AG20443 (cell line): ENCODE results near the gene HOXC9.

Experiments used
- DNase-seq: peaks from one replicate; pipeline ENCODE4 v3.0.0; 2012; ENCODE audit warnings: low spot score, mixed read lengths

The HOXC9 gene

DNA sequence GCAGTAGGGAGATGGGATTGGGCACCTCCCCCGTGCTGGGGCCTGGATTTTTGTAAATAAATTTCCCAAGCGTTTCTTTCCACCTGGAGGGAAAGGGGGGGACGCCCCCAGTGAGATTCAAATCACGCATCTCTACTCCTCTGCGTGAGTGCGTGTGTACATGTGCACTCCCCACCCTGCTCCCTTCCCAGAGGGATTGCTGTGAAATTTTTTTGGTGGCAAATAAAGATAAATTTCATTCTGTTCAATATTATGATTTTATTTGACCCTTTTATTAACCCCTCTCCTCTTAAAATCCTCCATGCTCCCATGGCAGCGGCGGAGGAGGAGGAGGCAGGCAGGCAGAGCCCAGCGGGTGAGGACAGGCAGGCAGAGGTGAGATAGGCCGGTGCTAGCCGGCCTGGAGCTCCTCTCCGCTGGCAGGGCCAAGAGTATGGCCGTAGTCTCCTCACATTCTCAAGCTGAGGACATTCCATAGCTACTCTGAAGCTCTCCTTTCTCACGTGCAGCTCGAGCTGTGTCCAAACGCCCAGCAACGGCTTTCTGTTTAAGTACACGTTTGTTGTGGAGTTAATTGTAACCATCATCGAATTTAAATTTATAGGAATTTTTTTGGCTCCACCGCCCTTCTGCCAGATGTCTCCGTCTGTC lies 23.7 kb upstream of the HOXC9 start:
- no peak for DNase-seq

DNA sequence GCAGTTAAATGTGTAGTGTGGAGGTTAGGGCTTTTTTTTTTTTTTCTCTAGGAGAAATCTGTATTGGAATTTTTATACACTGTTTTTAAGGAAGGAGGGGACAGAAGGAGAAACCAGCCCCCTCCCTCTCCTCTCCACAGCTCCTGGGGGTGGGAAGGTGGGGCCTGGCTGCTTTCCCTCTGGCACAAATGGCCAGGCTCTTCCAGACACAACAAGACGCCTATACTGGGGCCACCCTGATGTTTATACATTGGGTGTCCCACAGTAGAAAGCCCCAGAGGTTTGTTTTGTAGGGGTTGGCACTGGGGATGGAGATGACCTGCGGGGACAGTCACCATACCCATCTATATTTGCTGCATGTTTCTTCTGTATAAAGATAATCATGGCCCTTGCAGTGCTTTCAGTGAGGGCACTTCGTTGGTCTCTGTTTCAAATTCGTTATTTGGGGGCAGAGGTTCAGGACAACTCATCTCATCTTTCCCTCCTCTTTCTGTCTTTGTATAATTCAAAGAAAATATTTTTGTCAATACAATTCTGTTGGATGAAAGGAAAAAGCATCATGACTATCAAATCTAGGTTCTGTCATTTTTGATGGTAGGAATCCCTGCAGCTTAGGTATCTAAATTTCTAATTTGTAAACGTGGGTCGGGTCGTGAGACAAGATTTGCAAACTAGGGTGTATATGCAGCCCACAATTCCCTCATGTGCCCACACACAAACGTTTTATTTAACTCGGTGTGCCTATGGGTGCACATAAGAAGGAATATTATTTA lies 23.0 kb upstream of the HOXC9 start:
- no peak for DNase-seq

DNA sequence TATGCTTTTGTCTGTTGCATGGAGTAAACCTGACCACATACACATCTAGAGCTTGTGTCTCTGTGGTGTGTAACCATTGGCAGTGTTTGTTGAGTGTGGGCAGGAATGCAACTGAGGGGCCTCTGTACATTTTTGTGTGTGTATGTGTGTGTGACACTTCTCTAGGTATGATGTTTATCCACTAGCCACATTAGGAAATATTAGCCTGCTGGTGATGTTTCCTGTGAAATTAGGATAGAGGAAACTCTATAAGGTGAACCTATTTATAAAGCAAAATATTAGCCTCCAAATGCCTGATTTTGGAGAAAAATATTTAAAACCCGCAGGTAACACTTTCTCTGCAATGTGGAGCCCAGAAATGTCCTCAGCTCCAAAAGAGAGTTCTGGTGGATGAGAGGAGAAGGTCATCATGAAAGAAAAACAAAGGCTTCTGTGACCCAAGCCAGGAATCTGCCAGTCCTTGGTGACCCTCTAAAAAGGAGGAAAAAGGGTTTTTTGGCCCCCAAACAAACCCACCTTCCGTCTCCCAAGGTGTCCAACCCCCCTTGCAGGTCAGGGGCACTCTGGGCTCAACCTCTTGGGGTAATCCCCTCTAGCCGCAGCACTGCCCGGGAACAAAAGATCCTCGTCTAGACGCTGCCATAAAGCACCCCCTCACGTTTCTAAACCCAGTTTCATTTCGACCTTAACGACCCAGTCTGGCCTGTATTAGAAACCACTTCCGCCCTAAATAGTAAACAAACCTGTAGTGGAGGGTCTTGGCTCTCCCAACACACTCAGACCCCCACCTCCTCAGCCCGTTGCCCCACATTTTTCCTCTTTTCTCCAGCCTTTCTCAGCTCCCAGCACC lies 22.1 kb upstream of the HOXC9 start:
- no peak for DNase-seq

DNA sequence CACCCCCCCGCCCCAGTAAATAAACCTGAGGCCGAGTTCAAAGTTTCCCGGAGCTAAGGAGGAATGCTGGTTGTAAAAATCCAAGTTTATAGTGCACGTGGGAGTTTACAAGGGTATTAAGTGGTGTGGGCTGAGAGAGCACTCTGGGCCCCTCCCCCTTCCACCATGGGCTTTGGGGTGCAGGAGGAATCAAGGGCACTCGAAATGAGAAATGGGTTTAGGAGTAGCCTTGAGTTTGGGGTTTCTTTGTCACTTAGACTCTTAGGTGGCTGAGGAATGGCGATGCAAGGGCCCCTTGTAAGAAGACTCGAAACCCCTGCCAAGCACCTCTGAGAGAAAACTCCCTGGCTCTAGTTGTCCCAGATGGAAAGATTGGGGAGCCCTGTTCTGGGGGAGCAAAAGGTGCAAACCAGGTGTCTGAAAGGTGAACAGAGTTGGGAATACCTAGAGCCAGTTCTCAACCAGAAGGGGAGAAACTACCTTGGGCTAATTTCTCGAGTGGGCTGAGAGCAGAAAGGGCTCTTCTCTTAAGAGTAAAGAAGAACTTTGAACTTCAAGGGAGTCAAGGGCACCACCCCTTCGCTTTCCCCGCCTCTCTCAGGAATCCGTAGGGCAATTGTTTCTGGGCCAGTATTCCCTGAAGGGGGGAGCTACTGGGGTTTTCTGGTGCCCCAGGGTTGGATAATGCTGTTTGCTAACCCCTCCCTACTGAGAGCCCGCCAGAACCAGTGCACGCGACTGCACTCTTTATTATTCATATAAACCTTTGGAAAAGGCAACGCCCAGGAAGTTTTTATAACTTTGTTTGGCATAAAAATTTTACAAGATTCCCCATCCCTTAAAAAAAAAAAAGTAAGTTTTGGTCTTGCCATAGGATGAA lies 21.2 kb upstream of the HOXC9 start:
- no peak for DNase-seq

DNA sequence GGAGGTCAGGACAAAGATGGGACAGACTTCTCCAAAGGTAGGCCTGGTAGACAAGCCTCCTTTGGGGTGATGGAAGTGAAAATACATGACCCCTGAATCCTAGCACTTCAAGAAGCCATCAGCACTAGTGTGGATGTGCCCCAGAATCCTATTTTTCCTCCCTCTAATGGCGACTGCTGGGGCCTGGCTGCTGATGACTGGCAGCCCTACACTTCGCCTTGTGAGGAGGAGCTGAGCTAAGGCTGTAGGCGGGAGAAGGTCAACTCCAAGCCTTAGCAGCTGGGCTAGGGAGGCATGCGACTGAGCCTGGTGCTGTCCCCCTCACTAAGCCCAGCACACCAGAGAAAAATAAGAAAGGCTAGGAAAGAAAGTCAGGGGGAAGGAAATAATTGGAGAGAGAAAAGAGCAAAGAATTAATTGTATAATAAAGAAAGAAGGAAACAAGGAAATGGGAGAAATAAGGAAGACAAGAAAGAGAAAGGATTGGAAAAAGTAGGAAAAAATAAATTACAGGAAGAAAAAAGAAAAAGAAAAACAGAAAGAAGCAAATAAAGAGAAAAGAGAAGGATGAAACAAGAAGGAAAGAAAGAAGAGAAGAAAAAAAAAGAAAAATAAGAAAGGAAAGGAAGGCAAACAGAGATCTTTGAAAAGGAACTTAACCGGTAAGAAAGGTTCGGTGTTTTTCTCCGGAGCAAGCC lies 19.7 kb upstream of the HOXC9 start:
- DNase-seq = no peak

DNA sequence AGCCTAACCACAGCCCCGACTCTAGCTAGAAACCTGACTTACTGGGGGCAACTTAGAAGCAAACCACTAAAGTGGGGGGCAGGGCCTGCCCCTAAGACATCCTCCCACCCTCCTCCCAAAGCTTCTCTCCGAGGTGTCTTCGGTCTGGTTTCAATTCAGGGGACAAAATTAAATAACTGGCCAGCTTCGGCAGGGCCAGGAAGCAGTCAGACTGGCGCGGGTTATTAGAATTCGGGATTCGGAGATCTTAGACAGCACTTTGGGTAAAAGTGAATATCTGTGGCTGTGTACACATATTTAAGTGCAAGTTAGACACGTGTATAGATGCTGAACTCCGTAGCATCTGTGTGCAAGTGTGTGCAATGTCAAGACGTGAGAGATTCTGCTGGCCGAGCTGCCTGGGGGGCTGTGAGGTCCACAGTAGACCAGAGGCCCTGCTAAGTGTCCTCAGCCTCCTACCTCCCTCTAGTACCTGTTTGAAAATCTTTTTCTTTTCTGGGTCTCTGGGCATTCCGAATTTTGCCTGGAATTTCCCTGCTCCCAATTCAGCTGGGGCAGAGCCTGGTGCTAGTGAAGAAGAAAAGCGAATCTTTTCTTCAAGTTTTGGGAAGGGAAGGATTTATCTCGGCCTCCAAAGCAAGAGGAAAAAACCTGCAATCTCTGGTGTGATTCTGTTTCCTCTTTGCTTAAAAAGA lies 19.0 kb upstream of the HOXC9 start:
- DNase-seq = no peak

DNA sequence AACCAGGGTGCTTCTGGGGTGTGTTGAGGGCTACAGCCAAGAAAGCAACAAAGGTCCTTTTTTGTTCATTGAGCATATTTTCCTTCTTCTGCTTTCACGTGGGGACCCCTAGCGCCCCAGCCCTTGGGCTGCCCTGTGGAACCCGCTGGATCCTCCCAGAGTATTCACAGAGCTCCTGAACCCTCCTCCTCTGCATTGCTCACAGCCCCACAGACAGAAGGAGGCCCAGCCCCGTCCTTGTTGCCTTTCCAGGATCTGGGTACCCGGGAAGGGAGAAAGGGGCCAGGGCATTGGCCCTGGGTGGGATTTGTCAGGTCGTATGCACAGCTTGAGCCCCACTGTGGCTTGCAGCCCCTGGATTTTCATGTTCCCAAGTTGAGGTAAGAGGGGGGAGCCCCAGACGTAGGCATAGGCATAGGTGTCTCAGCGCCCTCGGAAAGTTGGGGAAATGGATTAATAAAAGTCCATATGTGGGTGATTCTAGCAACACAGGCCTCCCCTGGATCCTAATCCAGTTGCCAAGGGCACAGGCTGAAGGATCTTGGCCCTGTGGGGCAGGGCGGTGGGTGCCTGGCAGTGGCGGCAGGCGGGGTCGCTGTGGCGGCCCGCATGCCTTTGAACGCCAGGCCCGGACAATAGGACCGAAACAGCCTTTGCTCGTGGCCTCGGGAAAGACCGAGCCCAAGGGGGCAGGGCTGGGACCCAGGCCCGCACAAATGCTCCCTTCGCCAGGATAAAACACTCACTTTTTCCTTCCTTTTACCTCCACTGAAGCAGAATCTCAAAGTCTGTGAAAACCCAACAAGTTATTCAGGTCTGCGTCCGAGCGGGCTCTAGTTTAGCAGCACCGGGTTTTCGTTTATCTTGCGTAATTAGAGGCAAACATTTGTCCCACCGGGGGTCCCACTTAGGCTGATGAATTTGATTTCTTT lies 18.1 kb upstream of the HOXC9 start:
- DNase-seq = no peak

DNA sequence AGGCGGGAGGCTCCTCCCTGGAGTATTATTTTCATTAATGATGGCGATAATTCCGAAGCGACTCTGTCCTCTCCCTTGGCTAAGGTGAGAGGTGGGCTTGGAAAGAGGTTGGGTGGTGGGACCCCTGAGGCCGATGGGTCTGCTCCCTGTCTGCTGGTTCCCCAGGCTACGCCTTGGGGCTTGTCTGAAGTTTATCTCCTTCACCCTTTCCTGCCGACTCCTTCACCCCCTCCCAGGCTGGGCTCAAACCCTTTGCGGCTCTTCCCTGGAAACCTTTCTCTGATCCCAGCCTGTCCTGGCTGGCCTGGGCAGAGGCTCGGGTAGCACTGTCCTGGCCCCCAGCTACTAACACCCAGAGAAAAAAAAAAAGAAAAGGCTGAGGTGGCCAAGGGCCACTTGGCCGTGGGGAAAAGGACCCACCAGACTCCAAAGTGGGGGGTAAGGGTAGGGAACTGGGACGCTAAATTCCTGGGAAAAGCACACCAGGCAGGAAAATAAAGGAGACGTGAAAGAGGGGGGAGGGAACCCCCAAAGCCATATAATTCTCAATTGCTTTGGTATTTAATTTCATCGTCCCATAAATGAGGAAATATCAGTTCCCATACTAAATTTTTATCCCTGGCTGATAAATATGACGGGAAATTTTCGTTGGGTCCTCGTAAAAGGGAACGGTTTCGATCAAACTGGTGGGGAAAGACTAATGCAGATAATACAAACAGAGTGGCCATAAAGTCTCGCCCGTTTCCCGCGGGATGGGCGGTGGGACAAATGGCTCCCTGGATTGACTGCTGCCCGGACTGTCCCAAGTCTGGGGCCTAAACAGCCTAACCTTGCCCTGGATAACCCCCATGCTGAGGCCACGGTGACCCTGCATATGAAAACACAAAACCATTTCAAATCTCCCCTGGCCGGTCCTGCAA lies 17.1 kb upstream of the HOXC9 start:
- DNase-seq = no peak

DNA sequence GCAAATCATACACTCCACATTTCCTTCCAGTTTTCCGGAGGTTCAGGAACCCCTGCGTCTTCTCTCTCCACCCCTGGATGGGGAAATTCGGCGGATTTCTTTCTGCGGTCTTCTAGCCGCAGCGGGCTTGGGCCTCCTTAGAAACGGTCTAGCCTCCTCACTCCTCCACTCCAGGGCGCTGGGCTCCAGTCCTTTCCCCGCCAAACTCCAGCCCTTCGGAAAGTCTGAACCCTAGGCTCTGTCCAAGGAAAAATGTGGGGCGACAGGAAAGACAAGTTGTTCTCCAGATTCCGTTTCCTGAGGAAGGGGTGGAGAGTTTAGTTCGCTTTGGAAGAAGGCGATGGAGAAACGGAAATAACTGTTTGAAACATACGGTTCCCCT lies 16.4 kb upstream of the HOXC9 start:
- DNase-seq = no peak

DNA sequence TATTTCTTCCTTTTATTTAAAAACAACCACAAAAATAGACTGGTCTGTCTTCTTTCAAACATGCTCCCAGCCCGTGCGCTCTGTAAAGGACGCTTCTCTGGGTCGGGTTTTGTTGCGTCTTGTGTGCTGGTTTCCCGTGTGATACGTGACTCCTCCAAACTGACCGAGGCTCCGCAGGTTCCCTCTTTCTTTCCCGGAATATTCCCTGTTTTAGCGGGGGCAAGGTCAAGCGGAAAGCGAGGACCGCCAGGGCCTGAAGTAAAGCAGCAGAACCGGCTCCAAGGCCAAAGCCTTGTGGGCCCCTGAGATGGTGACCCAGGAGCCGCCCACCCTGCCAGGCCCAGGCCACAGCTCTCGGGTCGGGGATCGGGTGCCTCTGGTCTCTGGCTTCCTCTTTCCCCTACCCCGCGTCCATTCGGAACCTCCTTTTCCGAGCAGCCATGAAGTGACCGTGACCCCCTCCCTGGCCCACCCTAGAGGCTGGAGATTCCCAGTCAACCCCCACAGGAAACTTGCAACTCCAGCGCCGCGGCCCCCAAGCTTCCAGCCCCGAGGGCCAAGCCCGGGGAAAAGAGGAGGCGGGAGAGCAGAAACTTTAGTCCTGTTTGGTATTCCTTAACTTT lies 15.9 kb upstream of the HOXC9 start:
- no peak for DNase-seq

DNA sequence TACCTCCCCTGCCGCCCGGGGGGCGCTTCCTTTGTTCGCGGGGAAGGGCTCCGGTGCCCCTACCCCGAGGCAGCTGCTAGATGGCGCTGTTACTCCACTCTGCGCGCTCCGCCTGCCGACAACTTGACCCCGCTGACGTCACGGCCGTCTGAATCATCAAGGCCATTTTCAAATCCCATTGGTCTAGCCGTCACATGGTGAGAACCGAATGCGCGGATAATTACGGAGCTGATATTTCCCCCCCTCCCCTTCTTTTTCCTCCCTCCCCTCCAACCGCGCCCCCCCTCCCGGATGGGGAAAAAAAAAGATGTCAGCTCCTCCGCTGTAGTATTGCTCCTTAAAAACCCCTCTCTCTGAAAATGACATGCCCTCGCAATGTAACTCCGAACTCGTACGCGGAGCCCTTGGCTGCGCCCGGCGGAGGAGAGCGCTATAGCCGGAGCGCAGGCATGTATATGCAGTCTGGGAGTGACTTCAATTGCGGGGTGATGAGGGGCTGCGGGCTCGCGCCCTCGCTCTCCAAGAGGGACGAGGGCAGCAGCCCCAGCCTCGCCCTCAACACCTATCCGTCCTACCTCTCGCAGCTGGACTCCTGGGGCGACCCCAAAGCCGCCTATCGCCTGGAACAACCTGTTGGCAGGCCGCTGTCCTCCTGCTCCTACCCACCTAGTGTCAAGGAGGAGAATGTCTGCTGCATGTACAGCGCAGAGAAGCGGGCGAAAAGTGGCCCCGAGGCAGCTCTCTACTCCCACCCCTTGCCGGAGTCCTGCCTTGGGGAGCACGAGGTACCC lies 14.9 kb upstream of the HOXC9 start, which contains the start of gene HOXC10:
Gene HOXC10, plus strand, starts transcription at position 246 of the 791 bp plus-strand sequence. Its CDS starts 114 bp downstream, at position 360.
- DNase-seq = peak; percentile 94

DNA sequence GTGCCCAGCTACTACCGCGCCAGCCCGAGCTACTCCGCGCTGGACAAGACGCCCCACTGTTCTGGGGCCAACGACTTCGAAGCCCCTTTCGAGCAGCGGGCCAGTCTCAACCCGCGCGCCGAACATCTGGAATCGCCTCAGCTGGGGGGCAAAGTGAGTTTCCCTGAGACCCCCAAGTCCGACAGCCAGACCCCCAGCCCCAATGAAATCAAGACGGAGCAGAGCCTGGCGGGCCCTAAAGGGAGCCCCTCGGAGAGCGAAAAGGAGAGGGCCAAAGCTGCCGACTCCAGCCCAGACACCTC lies 14.3 kb upstream of the HOXC9 start:
- no peak for DNase-seq

DNA sequence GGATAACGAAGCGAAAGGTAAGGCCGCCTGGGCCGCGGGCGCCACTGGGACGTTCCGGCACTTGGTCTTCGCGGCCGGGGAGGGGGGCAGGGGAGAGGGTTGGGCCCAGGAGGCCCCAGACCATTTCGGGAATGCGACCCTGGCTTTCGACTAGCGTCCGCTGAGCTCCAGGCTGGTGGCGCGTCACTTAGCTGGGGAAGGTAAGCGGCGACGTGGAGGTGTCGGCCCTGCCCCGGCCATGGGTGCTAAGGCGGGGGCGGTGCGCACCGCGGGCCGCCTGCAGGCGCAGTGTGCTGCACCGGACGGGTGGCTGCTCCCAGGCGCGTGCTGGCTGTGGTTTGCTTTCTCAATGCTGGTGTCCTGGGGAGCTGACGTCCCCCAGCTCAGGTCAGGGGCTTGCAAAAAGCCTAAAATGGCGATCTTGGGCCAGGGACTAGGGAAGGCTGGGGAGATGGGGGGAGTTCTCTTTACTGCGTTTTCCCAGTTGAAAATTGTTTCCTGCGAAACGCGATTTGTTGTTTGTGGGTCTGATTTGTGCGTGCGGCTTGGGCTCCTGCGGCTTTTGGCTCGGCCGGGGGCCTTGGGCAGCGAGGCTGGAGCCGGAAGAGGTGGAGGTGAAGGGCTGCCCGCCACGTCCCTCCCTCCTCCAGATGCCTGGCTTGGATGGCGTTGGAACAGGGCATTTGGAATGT lies 13.8 kb upstream of the HOXC9 start:
- DNase-seq = no peak

DNA sequence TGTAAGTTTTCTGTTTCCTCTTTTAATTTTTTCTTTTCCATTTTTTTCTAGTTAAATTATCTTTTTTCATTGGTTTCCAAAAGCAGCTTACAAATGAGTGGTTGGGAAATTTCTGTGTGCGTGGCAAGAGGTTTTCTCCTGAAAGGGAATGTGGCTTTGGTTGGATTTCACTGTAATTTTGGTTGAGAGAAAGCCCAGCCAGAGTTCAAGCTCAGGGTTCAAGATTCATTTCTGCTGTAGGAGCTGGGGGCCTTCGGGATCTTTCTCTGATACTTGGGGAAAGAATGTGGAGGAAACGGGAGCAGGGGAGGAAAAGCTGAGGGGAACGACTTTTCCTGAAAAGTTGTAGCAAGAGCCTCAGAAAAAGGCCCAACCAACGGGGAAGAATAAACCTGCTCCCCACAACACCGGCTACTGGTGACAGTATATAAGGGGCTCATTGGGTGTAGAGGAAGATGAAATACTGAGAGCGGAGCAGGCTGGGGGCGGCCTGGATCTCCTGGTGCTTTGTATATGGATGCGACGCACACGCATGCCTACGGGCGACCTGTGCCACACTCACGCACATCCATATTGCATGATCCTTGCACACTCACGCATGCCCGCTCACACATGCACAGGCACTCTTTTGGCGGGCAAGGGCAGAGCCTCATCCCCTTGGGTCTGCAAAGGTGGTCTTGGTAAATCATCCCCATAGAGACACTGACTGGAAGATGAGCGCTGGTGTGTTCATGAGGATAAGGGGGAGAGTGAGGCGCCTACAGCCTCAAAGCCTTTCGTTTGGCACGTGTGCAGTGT lies 13.1 kb upstream of the HOXC9 start:
- DNase-seq = no peak

DNA sequence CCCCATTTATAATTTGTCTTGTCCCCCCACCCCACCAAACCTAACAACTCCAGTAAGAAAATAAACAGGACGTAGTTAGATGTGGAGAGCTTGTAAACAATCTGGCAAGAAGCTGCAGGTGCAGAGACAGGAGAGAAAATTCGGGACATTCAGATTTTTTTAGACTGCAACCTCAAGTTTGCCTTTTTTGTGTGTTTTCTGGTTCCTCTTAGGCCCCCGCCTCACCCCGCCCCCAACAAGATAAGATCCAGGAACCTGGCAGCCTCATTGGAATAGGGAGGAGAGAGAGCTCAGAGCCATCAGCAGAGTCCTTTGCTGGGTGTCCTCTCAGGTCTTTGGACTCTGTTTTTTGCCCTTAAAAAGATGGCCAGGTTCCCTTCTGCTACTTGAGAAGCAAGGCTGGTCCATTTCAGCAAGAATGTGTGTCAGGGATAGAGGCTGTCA lies 12.2 kb upstream of the HOXC9 start:
- no peak for DNase-seq
